ENCODE measurements around the gene CNN2.

GRCh38 chr19:1088416-1089010 is 62.1 kb downstream of the CNN2 start:
- no peak for TF ChIP-seq NR2F2 (IDR thresholded peaks at IDR 0.05; ENCODE audit: borderline replicate concordance, low read depth)
- TF ChIP-seq ARHGAP35 (CRISPR knock-in tag; IDR thresholded peaks at IDR 0.05; ENCODE audit: borderline replicate concordance): no peak
- no peak for TF ChIP-seq MAF1 (CRISPR knock-in tag; IDR thresholded peaks at IDR 0.05; ENCODE audit: borderline replicate concordance)
- no peak for TF ChIP-seq SMAD3 (CRISPR knock-in tag; IDR thresholded peaks at IDR 0.05)
- TF ChIP-seq ZNF674 (CRISPR knock-in tag; IDR thresholded peaks at IDR 0.05; ENCODE audit: low read depth): no peak
- no peak for TF ChIP-seq CTCF (CRISPR knock-in tag; IDR thresholded peaks at IDR 0.05)
- TF ChIP-seq ZFY (CRISPR knock-in tag; IDR thresholded peaks at IDR 0.05): no peak
- TF ChIP-seq TRAFD1 (CRISPR knock-in tag; IDR thresholded peaks at IDR 0.05; ENCODE audit: borderline replicate concordance): no peak
- TF ChIP-seq TAF1 (CRISPR knock-in tag; IDR thresholded peaks at IDR 0.05): no peak
- no peak for TF ChIP-seq ZNF224 (CRISPR knock-in tag; IDR thresholded peaks at IDR 0.05)
- TF ChIP-seq FOXM1 (CRISPR knock-in tag; IDR thresholded peaks at IDR 0.05): no peak
- TF ChIP-seq ZBTB40 (IDR thresholded peaks at IDR 0.05): no peak
- no peak for TF ChIP-seq ZBTB40 (CRISPR knock-in tag; IDR thresholded peaks at IDR 0.05)
- TF ChIP-seq ETV6 (CRISPR knock-in tag; conservative IDR thresholded peaks at IDR 0.05): no peak
- TF ChIP-seq ZSCAN12 (CRISPR knock-in tag; IDR thresholded peaks at IDR 0.05): no peak

All from HepG2 (cell line).